HEK293 (cell line): Measurements from ENCODE around the gene PTH1R.

Experiments used
- CTCF ChIA-PET: fragments of 350-600 bp; formaldehyde crosslinking; extraction: SDS; loops from one replicate; lab custom pipeline; 2021; ENCODE audit warnings: antibody characterized with exemption; lab: Yijun Ruan, JAX
- POLR2A ChIA-PET: fragments of 300-600 bp; formaldehyde crosslinking; extraction: SDS; loops from one replicate; lab custom pipeline; 2020; ENCODE audit warnings: antibody characterized with exemption, inconsistent platforms; lab: Yijun Ruan, JAX
- H3K27ac ChIP-seq: fragments of 200-500 bp; sonication (Bioruptor generic); 2 replicates; pipeline ENCODE4 v1.5.1; 2014; ENCODE audit warnings: low read depth, low read length, control low read depth, inconsistent platforms; ENCODE audit errors: extremely low read depth
- H3K36me3 ChIP-seq, 2 experiments: fragments of 200-500 bp in 1 of 2; sonication (Bioruptor generic) in 1 of 2; 1 replicate in 1 of 2; 2 replicates in 1 of 2; pipeline ENCODE4 v1.5.1; 2014 to 2017; ENCODE audit warnings: inconsistent platforms in 2 of 2, low read length in 2 of 2; ENCODE audit not compliant: control insufficient read depth in 2 of 2, insufficient read depth in 1 of 2
- H3K4me1 ChIP-seq: fragments of 200-500 bp; sonication (Bioruptor generic); 2 replicates; pipeline ENCODE4 v1.5.1; 2014; ENCODE audit warnings: mild to moderate bottlenecking, low read length, inconsistent platforms; ENCODE audit not compliant: control insufficient read depth, insufficient read depth
- H3K4me3 ChIP-seq: 2 replicates; pipeline ENCODE4 v1.5.1; 2011; ENCODE audit warnings: low read depth, mild to moderate bottlenecking, control low read depth, low read length, moderate library complexity
- H3K9me3 ChIP-seq: fragments of 200-500 bp; sonication (Bioruptor generic); 2 replicates; pipeline ENCODE4 v1.5.1; 2014; ENCODE audit warnings: low read depth, low read length, inconsistent platforms; ENCODE audit not compliant: control insufficient read depth, insufficient read depth
- HIC1 ChIP-seq: fragments of 450-650 bp; formaldehyde crosslinking; IDR thresholded peaks from 2 replicates; pipeline ENCODE4 v1.5.1; 2016; ENCODE audit warnings: missing biosample characterization, missing genetic modification characterization
- OSR2 ChIP-seq: fragments of 450-650 bp; formaldehyde crosslinking; IDR thresholded peaks from 2 replicates; pipeline ENCODE4 v1.5.1; 2016; ENCODE audit warnings: missing biosample characterization, missing genetic modification characterization
- PRDM4 ChIP-seq: fragments of 450-650 bp; formaldehyde crosslinking; IDR thresholded peaks from 2 replicates; pipeline ENCODE4 v1.5.1; 2017; ENCODE audit warnings: missing biosample characterization, missing genetic modification characterization
- SP7 ChIP-seq: fragments of 450-650 bp; formaldehyde crosslinking; IDR thresholded peaks from 2 replicates; pipeline ENCODE4 v1.5.1; 2016; ENCODE audit warnings: missing biosample characterization, missing genetic modification characterization
- TRIM28 ChIP-seq: IDR thresholded peaks from 2 replicates; pipeline ENCODE4 v1.6.1; 2011; ENCODE audit warnings: low read length, control low read depth, borderline replicate concordance
- WT1 ChIP-seq: fragments of 450-650 bp; formaldehyde crosslinking; IDR thresholded peaks from 2 replicates; pipeline ENCODE4 v1.5.1; 2016; ENCODE audit warnings: missing biosample characterization, missing genetic modification characterization
- YY2 ChIP-seq: fragments of 450-650 bp; formaldehyde crosslinking; IDR thresholded peaks from 2 replicates; pipeline ENCODE4 v1.5.1; 2016; ENCODE audit warnings: missing biosample characterization, missing genetic modification characterization
- ZBTB44 ChIP-seq: fragments of 450-650 bp; IDR thresholded peaks from 2 replicates; pipeline ENCODE4 v1.5.1; 2018; ENCODE audit warnings: missing biosample characterization, mild to moderate bottlenecking, missing genetic modification characterization
- ZEB2 ChIP-seq: fragments of 450-650 bp; formaldehyde crosslinking; IDR thresholded peaks from 2 replicates; pipeline ENCODE4 v1.5.1; 2016; ENCODE audit warnings: missing biosample characterization, missing genetic modification characterization
- ZFHX2 ChIP-seq: fragments of 450-650 bp; formaldehyde crosslinking; conservative IDR thresholded peaks from 2 replicates; pipeline ENCODE4 v1.5.1; 2016; ENCODE audit warnings: missing biosample characterization, missing genetic modification characterization
- ZNF174 ChIP-seq: fragments of 450-650 bp; formaldehyde crosslinking; IDR thresholded peaks from 2 replicates; pipeline ENCODE4 v1.5.0; 2017; ENCODE audit warnings: missing biosample characterization, mild to moderate bottlenecking, missing genetic modification characterization
- ZNF2 ChIP-seq: fragments of 450-650 bp; formaldehyde crosslinking; IDR thresholded peaks from 2 replicates; pipeline ENCODE4 v1.5.1; 2016; ENCODE audit warnings: missing biosample characterization, missing genetic modification characterization
- ZNF341 ChIP-seq: fragments of 450-650 bp; formaldehyde crosslinking; IDR thresholded peaks from 2 replicates; pipeline ENCODE4; 2016; ENCODE audit warnings: low read depth, missing biosample characterization, missing genetic modification characterization
- ZNF391 ChIP-seq: fragments of 450-650 bp; formaldehyde crosslinking; IDR thresholded peaks from 2 replicates; pipeline ENCODE4 v1.5.1; 2016; ENCODE audit warnings: low read depth, missing biosample characterization, missing genetic modification characterization, borderline replicate concordance
- ZNF514 ChIP-seq: fragments of 450-650 bp; formaldehyde crosslinking; IDR thresholded peaks from 2 replicates; pipeline ENCODE4 v1.5.1; 2016; ENCODE audit warnings: missing biosample characterization, missing genetic modification characterization
- ZNF571 ChIP-seq: fragments of 450-650 bp; formaldehyde crosslinking; IDR thresholded peaks from 2 replicates; pipeline ENCODE4 v1.5.0; 2017; ENCODE audit warnings: missing biosample characterization, missing genetic modification characterization
- ZNF610 ChIP-seq: fragments of 450-650 bp; formaldehyde crosslinking; IDR thresholded peaks from 2 replicates; pipeline ENCODE4 v1.5.1; 2016; ENCODE audit warnings: missing biosample characterization, missing genetic modification characterization, borderline replicate concordance
- ZNF639 ChIP-seq: fragments of 450-650 bp; formaldehyde crosslinking; IDR thresholded peaks from 2 replicates; pipeline ENCODE4 v1.5.1; 2016; ENCODE audit warnings: missing biosample characterization, missing genetic modification characterization
- ZNF768 ChIP-seq: fragments of 450-650 bp; formaldehyde crosslinking; IDR thresholded peaks from 2 replicates; pipeline ENCODE4 v1.5.1; 2018; ENCODE audit warnings: missing biosample characterization, mild to moderate bottlenecking, missing genetic modification characterization
- TF ChIP-seq, protein P1 (sequence below): fragments of 450-650 bp; formaldehyde crosslinking; IDR thresholded peaks from 2 replicates; pipeline ENCODE4 v1.5.1; 2016; ENCODE audit warnings: missing biosample characterization, missing genetic modification characterization
- TF ChIP-seq, protein P2 (sequence below): fragments of 450-650 bp; formaldehyde crosslinking; IDR thresholded peaks from 2 replicates; pipeline ENCODE4 v1.5.1; 2016; ENCODE audit warnings: missing biosample characterization, missing genetic modification characterization

The PTH1R gene

DNA sequence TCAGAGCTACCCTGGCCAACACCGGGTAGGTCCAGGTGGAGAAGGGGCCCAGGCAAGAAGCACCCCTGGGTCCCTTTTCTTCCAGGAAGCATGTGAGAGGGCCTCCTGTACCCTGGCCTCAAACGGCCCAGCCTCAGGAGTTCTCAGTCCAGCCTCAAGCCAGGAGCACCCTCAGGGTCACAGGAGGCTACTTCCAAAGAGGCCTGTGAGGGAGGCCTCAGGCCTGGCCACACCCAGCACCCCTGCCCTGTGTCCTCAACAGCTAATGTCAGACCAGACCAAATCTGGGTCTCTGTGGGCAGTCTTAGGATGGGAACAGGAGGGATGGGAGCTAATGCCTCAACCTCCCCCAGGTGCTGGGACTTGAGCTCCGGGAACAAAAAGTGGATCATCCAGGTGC is 23.5 kb downstream of the PTH1R start:
- POLR2A ChIA-PET: no interaction called here
- Histone ChIP-seq H3K27ac (no peak overlapping the region), H3K4me3 (no peak overlapping the region), H3K36me3 (no peaks in the 10 kb centered on the region), H3K4me1 (no peaks in the 10 kb centered on the region)
- TF ChIP-seq, protein P1, sequence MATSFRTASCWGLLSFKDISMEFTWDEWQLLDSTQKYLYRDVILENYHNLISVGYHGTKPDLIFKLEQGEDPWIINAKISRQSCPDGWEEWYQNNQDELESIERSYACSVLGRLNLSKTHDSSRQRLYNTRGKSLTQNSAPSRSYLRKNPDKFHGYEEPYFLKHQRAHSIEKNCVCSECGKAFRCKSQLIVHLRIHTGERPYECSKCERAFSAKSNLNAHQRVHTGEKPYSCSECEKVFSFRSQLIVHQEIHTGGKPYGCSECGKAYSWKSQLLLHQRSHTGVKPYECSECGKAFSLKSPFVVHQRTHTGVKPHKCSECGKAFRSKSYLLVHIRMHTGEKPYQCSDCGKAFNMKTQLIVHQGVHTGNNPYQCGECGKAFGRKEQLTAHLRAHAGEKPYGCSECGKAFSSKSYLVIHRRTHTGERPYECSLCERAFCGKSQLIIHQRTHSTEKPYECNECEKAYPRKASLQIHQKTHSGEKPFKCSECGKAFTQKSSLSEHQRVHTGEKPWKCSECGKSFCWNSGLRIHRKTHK (tag by site-specific recombination): no peak
- TF ChIP-seq SP7 (tag by site-specific recombination): no peak
- no peak for TF ChIP-seq ZFHX2 (tag by site-specific recombination)
- TF ChIP-seq ZNF514 (tag by site-specific recombination): no peak
- no peak for TF ChIP-seq ZNF768 (tag by site-specific recombination)
- TF ChIP-seq ZNF341 (tag by site-specific recombination): no peak
- TF ChIP-seq ZEB2 (tag by site-specific recombination): no peak
- TF ChIP-seq, protein P2, sequence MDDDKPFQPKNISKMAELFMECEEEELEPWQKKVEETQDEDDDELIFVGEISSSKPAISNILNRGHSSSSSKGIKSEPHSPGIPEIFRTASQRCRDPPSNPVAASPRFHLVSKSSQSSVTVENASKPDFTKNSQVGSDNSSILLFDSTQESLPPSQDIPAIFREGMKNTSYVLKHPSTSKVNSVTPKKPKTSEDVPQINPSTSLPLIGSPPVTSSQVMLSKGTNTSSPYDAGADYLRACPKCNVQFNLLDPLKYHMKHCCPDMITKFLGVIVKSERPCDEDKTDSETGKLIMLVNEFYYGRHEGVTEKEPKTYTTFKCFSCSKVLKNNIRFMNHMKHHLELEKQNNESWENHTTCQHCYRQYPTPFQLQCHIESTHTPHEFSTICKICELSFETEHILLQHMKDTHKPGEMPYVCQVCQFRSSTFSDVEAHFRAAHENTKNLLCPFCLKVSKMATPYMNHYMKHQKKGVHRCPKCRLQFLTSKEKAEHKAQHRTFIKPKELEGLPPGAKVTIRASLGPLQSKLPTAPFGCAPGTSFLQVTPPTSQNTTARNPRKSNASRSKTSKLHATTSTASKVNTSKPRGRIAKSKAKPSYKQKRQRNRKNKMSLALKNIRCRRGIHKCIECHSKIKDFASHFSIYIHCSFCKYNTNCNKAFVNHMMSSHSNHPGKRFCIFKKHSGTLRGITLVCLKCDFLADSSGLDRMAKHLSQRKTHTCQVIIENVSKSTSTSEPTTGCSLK: no peak
- TF ChIP-seq ZNF391 (tag by site-specific recombination): no peak
- no peak for TF ChIP-seq YY2
- TF ChIP-seq HIC1: no peak
- TF ChIP-seq, all 188 proteins: peak for 0
- no peaks in the 10 kb centered on the region for H3K9me3 ChIP-seq
- CTCF ChIA-PET: interaction anchor here (1.1 to 1.8 kb wide), 2 partner anchors 8 to 34 kb away, joined by 7 read pairs; no protein-coding TSS in a partner anchor

DNA sequence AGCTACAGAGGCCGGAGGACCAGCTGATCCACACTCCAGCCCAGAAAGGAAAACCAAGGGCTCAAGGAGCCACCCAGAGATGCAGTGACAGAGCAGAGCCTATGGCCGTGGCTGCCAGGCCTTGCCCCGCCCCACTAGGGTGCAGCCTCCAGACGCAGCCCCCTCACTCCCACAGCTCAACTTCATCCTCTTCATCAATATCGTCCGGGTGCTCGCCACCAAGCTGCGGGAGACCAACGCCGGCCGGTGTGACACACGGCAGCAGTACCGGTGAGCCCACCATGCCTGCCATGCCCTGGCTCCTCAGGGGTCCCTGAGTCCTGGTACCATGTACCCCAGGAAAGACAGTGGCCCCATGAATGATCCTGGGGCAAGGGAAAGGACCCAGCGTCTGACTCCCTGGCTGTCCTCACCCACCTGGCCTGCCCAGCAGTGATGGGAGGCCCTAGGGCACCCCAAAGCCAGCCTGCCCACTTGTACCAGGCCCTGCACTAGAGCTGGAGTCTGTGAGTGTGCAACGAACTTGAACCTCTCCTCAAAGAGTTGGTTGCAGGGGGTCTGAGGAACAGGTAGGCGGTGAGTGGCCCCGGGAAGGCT is 24.2 kb downstream of the PTH1R start:
- H3K4me1 ChIP-seq: no peaks in the 10 kb centered on the region
- H3K36me3 ChIP-seq: no peaks in the 10 kb centered on the region
- POLR2A ChIA-PET: no interaction called here
- H3K27ac ChIP-seq: no peak overlapping the region
- TF ChIP-seq ZNF174 (tag by site-specific recombination) (no peak), WT1 (tag by site-specific recombination) (no peak), ZNF2 (tag by site-specific recombination) (no peak), SP7 (tag by site-specific recombination) (no peak), ZNF610 (no peak)
- H3K4me3 ChIP-seq: no peak overlapping the region
- H3K9me3 ChIP-seq: no peaks in the 10 kb centered on the region
- CTCF ChIA-PET: interaction anchor here (1.8 kb wide), 1 partner anchor 8 kb away, joined by 7 read pairs; no protein-coding TSS in a partner anchor

DNA sequence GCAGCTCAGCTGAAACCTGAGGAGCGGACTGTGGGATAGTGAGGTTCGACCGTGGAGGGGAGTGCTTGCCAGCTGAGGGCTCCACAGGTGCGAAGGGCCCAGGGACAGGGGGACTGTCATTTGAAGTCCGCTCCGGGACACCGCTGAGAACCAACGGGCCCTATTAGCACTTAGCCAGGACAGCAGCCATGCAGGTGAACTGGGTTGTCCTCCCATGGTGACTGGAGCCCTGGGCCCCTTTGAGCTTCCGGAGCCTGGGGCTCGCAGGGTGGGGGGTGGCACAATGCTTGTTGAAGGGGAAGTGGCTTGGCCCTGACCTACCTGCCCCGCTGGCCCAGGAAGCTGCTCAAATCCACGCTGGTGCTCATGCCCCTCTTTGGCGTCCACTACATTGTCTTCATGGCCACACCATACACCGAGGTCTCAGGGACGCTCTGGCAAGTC is 24.7 kb downstream of the PTH1R start:
- CTCF ChIA-PET: no interaction called here
- H3K36me3 ChIP-seq: no peaks in the 10 kb centered on the region
- POLR2A ChIA-PET: no interaction called here
- H3K4me3 ChIP-seq: no peak overlapping the region
- H3K27ac ChIP-seq: no peak overlapping the region
- H3K9me3 ChIP-seq: no peaks in the 10 kb centered on the region
- no peaks in the 10 kb centered on the region for H3K4me1 ChIP-seq
- TF ChIP-seq PRDM4 (tag by site-specific recombination) (no peak), TRIM28 (no peak), ZNF571 (no peak), OSR2 (tag by site-specific recombination) (no peak), ZNF639 (tag by site-specific recombination) (no peak), ZBTB44 (tag by site-specific recombination) (no peak)
